IMR-90 (cell line): ENCODE data around the gene C2orf69. TPM values are rescaled to one million over a fixed set of nuclear protein-coding genes. Genes with fewer than 3 reads are reported as not detected.

Experiments used
- ATAC-seq: fragments of 200-7000 bp; cut with Tn5 transposase; 2 replicates; pipeline ENCODE4 v1.9.1; 2020; ENCODE audit warnings: low read depth, mild to moderate bottlenecking, moderate library complexity
- BruUV-seq: library from RNA; stranded (reverse); fragments of 400-500 nt; replicated peaks from 2 replicates; lab custom pipeline; 2021; lab: Mats Ljungman, UMichigan
- CTCF ChIA-PET: fragments of 300-600 bp; formaldehyde crosslinking; extraction: SDS; loops from one replicate; lab custom pipeline; 2021; ENCODE audit warnings: antibody characterized with exemption; lab: Yijun Ruan, JAX
- POLR2A ChIA-PET: fragments of 300-600 bp; sonication (Branson Sonifier 250); formaldehyde crosslinking; loops from one replicate; lab custom pipeline; 2022; ENCODE audit warnings: antibody characterized with exemption; ENCODE audit not compliant: unreplicated experiment; lab: Charles Lee
- DNase-seq: peaks from one replicate; pipeline ENCODE4 v3.0.0; 2013
- H2AFZ ChIP-seq: replicated peaks from 2 replicates; pipeline ENCODE3; 2013; ENCODE audit warnings: low read length, mild to moderate bottlenecking; ENCODE audit not compliant: poor library complexity
- H2AK5ac ChIP-seq: 2 replicates; pipeline ENCODE4 v1.6.1; 2013; ENCODE audit warnings: low read depth, low read length, inconsistent platforms
- H2AK9ac ChIP-seq: replicated peaks from 2 replicates; pipeline ENCODE3; 2013; ENCODE audit warnings: mild to moderate bottlenecking, low read depth, low read length, moderate library complexity; ENCODE audit not compliant: poor library complexity
- H2BK120ac ChIP-seq: 2 replicates; pipeline ENCODE4 v1.6.1; 2013; ENCODE audit warnings: low read depth, low read length, inconsistent platforms
- H2BK15ac ChIP-seq: 3 replicates; pipeline ENCODE4 v1.6.1; 2013; ENCODE audit warnings: low read depth, low read length, inconsistent platforms
- H2BK20ac ChIP-seq: 2 replicates; pipeline ENCODE4 v1.6.1; 2013; ENCODE audit warnings: low read depth, mild to moderate bottlenecking, inconsistent platforms, low read length, moderate library complexity
- H2BK5ac ChIP-seq: 2 replicates; pipeline ENCODE4 v1.6.1; 2013; ENCODE audit warnings: mild to moderate bottlenecking, low read depth, low read length, inconsistent platforms; ENCODE audit not compliant: poor library complexity, severe bottlenecking
- H3K14ac ChIP-seq: replicated peaks from 2 replicates; pipeline ENCODE4 v1.6.1; 2013; ENCODE audit warnings: low read depth, low read length, inconsistent platforms
- H3K18ac ChIP-seq: 2 replicates; pipeline ENCODE4 v1.6.1; 2013; ENCODE audit warnings: low read depth, low read length, control low read depth
- H3K23ac ChIP-seq: 2 replicates; pipeline ENCODE4 v1.6.1; 2013; ENCODE audit warnings: low read depth, low read length, inconsistent platforms
- H3K27ac ChIP-seq: 2 replicates; pipeline ENCODE4 v1.5.1; 2013; ENCODE audit warnings: mild to moderate bottlenecking, control low read depth, low read length; ENCODE audit not compliant: insufficient read depth
- H3K27me3 ChIP-seq: 2 replicates; pipeline ENCODE4 v1.6.1; 2013; ENCODE audit warnings: low read length; ENCODE audit not compliant: control insufficient read depth, insufficient read depth
- H3K36me3 ChIP-seq: 2 replicates; pipeline ENCODE4 v1.6.1; 2013; ENCODE audit warnings: low read length, mixed read lengths; ENCODE audit not compliant: control insufficient read depth, insufficient read depth
- H3K4ac ChIP-seq: 2 replicates; pipeline ENCODE4 v1.6.1; 2013; ENCODE audit warnings: low read depth, low read length, inconsistent platforms
- H3K4me1 ChIP-seq: 2 replicates; pipeline ENCODE4 v1.6.1; 2013; ENCODE audit warnings: low read length, mixed read lengths; ENCODE audit not compliant: control insufficient read depth, insufficient read depth
- H3K4me2 ChIP-seq: 2 replicates; pipeline ENCODE4 v1.6.1; 2013; ENCODE audit warnings: low read depth, mild to moderate bottlenecking, control low read depth, low read length, moderate library complexity
- H3K4me3 ChIP-seq: 2 replicates; pipeline ENCODE4 v1.5.1; 2013; ENCODE audit warnings: low read depth, mild to moderate bottlenecking, control low read depth, low read length, moderate library complexity; ENCODE audit not compliant: insufficient read depth
- H3K56ac ChIP-seq: 2 replicates; pipeline ENCODE4 v1.6.1; 2013; ENCODE audit warnings: low read length, inconsistent platforms; ENCODE audit not compliant: insufficient read depth; ENCODE audit errors: extremely low read depth
- H3K79me1 ChIP-seq, 2 experiments: 2 replicates each; pipeline ENCODE4 v1.6.1; 2013; ENCODE audit warnings: low read length in 2 of 2, inconsistent platforms in 1 of 2, low read depth in 1 of 2
- H3K9ac ChIP-seq: 2 replicates; pipeline ENCODE4 v1.6.1; 2013; ENCODE audit warnings: low read depth, low read length, control low read depth
- H3K9me1 ChIP-seq: 2 replicates; pipeline ENCODE4 v1.6.1; 2013; ENCODE audit warnings: low read length, inconsistent platforms; ENCODE audit not compliant: insufficient read depth
- H3K9me3 ChIP-seq: 2 replicates; pipeline ENCODE4 v1.6.1; 2013; ENCODE audit warnings: low read length; ENCODE audit not compliant: control insufficient read depth, insufficient read depth
- H4K20me1 ChIP-seq: 2 replicates; pipeline ENCODE4 v1.6.1; 2013; ENCODE audit warnings: low read length, inconsistent platforms; ENCODE audit not compliant: insufficient read depth
- H4K5ac ChIP-seq: 2 replicates; pipeline ENCODE4 v1.6.1; 2013; ENCODE audit warnings: mild to moderate bottlenecking, low read depth, low read length, control low read depth
- H4K8ac ChIP-seq, 2 experiments: 2 replicates each; pipeline ENCODE4 v1.6.1; 2013; ENCODE audit warnings: low read depth in 2 of 2, low read length in 2 of 2, control low read depth in 1 of 2, inconsistent platforms in 1 of 2
- H4K91ac ChIP-seq: 2 replicates; pipeline ENCODE4 v1.6.1; 2013; ENCODE audit warnings: low read depth, low read length, inconsistent platforms; ENCODE audit not compliant: insufficient read depth
- BHLHE40 ChIP-seq: fragments of 150-350 bp; IDR thresholded peaks from 2 replicates; pipeline ENCODE4 v1.6.1; 2016; ENCODE audit warnings: mild to moderate bottlenecking, low read depth, low read length
- CEBPB ChIP-seq: IDR thresholded peaks from 2 replicates; pipeline ENCODE4 v1.6.1; 2012; ENCODE audit warnings: low read depth, low read length, improper control_type of control experiment
- CTCF ChIP-seq: conservative IDR thresholded peaks from 2 replicates; pipeline ENCODE4 v1.5.1; 2012; ENCODE audit warnings: mild to moderate bottlenecking, low read depth, low read length, improper control_type of control experiment
- MAZ ChIP-seq: IDR thresholded peaks from 2 replicates; pipeline ENCODE4 v1.6.1; 2012; ENCODE audit warnings: low read depth, mild to moderate bottlenecking, low read length, improper control_type of control experiment, moderate library complexity, borderline replicate concordance
- MXI1 ChIP-seq: IDR thresholded peaks from 2 replicates; pipeline ENCODE4 v1.6.1; 2012; ENCODE audit warnings: low read depth, mild to moderate bottlenecking, low read length, moderate library complexity, borderline replicate concordance
- NFE2L2 ChIP-seq: fragments of 150-350 bp; IDR thresholded peaks from 2 replicates; pipeline ENCODE4 v1.6.1; 2016; ENCODE audit warnings: low read depth, mild to moderate bottlenecking, low read length
- RAD21 ChIP-seq: IDR thresholded peaks from 2 replicates; pipeline ENCODE4 v1.6.1; 2012; ENCODE audit warnings: low read length, improper control_type of control experiment
- RFX5 ChIP-seq: IDR thresholded peaks from 2 replicates; pipeline ENCODE4 v1.8.0; 2012; ENCODE audit warnings: low read depth, mild to moderate bottlenecking, low read length, moderate library complexity
- WGBS, 2 experiments: methylation state at CpG; one replicate each; pipeline versions ENCODE4 v1.1.5 to v1.1.7; 2013; ENCODE audit warnings: missing lambda C conversion rate in 2 of 2; ENCODE audit not compliant: insufficient read length in 1 of 2; ENCODE audit errors: extremely low coverage in 2 of 2; 5-methylcytosine and 5-hydroxymethylcytosine counted together
- dilution Hi-C: fragments of 300-500 bp; cut with HindIII; formaldehyde crosslinking; loops from one replicate; pipeline ENCODE4 v1.14.3; 2018; ENCODE audit warnings: low sequenced_read_pairs; ENCODE audit not compliant: unreplicated experiment
- in situ Hi-C: fragments of 300-500 bp; cut with MboI; formaldehyde crosslinking; loops from 3 replicates; pipeline ENCODE4 v1.14.3; 2019; ENCODE audit warnings: low sequenced_read_pairs, inconsistent platforms, mixed read lengths
- intact Hi-C: fragments of 100-400 bp; cut with micrococcal nuclease; formaldehyde crosslinking; loops from 2 replicates; pipeline ENCODE4 v1.10.0; 2022
- polyA plus RNA-seq, 3 experiments: library from polyadenylated mRNA; depleted of rRNA; stranded (reverse); fragments of >200 nt; gene quantifications; 2 replicates each; pipeline ENCODE4 v1.2.3, GENCODE V29; 2012; ENCODE audit warnings: low replicate concordance in 1 of 3
- total RNA-seq: library from RNA; depleted of rRNA; stranded (reverse); fragments of >200 nt; gene quantifications from 2 replicates; pipeline ENCODE4 v1.2.3, GENCODE V29; 2012
- TF ChIP-seq, protein P1 (sequence below): fragments of 150-350 bp; IDR thresholded peaks from 2 replicates; pipeline ENCODE4 v1.6.1; 2017; ENCODE audit warnings: mild to moderate bottlenecking, antibody characterized with exemption, low read length, low read depth

Gene C2orf69
- total and polyA plus RNA-seq, 2 of the 4 experiments (the other 2 are of a cell fraction) = 3.1 to 4.7 TPM

GRCh38 chr2:199956062-199956380, 44.9 kb downstream of the C2orf69 start:
- 0 out of 2 replicates have a peak, but pooled peaks cover 4% of the 10 kb centered on the region for H3K9me1 ChIP-seq

More at GRCh38 chr2:199956062-199956380, 44.9 kb downstream of the C2orf69 start:
- Histone ChIP-seq H3K9me3 (no peaks in the 10 kb centered on the region), H4K5ac (peak overlapping the region; percentile 97), H3K4me3 (peak overlapping the region; percentile 98), H2AFZ (peak overlapping the region; percentile 98), H3K4ac (peak overlapping the region; percentile 76), H3K79me1 (peaks cover 22 to 40% of the 10 kb centered on the region in 2 experiments), H2BK15ac (no peak overlapping the region), H2BK5ac (peak overlapping the region; percentile 92), H4K8ac (peak overlapping the region; percentile 98 to 100), H3K27me3 (no peaks in the 10 kb centered on the region), H3K14ac (peak overlapping the region; percentile 67), H4K20me1 (0 out of 2 replicates have a peak, but pooled peaks cover 6% of the 10 kb centered on the region), H3K27ac (peak overlapping the region; percentile 89), H3K56ac (peak overlapping the region; percentile 57), H2BK120ac (no peak overlapping the region), H3K18ac (peak overlapping the region; percentile 7; the same call in 1 of the 2 replicates), H3K9ac (peak overlapping the region; percentile 93), H2AK5ac (peak overlapping the region; percentile 50; the same call in 1 of the 2 replicates), H3K23ac (peak overlapping the region; percentile 68), H4K91ac (peak overlapping the region; percentile 89; the same call in 1 of the 2 replicates), H3K36me3 (peaks cover 5% of the 10 kb centered on the region), H3K4me2 (peak overlapping the region; percentile 98), H2BK20ac (no peak overlapping the region), H2AK9ac (peak overlapping the region; percentile 96), H3K4me1 (peaks cover 8% of the 10 kb centered on the region)
- ChIA-PET CTCF (no interaction called here), POLR2A (no interaction called here)
- 0% methylated on average over 5 of the region's 10 CpGs; no CpG with 5 or more reads in 1 of the 2 experiments for WGBS, 2 experiments
- intact Hi-C loops = no loop called here
- no peak for ATAC-seq
- in situ Hi-C loops = no loop called here
- TF ChIP-seq RFX5 = no peak
- TF ChIP-seq RAD21 = no peak
- TF ChIP-seq CTCF = no peak
- no peak for TF ChIP-seq BHLHE40
- no peak for TF ChIP-seq CEBPB
- no peak for TF ChIP-seq MAZ
- no peak for TF ChIP-seq NFE2L2
- no peak for TF ChIP-seq MXI1
- TF ChIP-seq, protein P1, sequence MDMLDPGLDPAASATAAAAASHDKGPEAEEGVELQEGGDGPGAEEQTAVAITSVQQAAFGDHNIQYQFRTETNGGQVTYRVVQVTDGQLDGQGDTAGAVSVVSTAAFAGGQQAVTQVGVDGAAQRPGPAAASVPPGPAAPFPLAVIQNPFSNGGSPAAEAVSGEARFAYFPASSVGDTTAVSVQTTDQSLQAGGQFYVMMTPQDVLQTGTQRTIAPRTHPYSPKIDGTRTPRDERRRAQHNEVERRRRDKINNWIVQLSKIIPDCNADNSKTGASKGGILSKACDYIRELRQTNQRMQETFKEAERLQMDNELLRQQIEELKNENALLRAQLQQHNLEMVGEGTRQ = no peak
- BruUV-seq = TSS peak; percentile 45
- DNase-seq = no peak
- dilution Hi-C loops = no loop called here
